ENCODE measurements around the gene TTLL5. TPM values are rescaled to one million over a fixed set of nuclear protein-coding genes. Genes with fewer than 3 reads are reported as not detected.

TTLL5 gene
- polyA plus RNA-seq, 2 of the 4 experiments (the other 2 are of a cell fraction): 18.8 to 23.7 TPM

- TF ChIP-seq REST (IDR thresholded peaks at IDR 0.05) (no peak), MYC (IDR thresholded peaks at IDR 0.05; ENCODE audit: borderline replicate concordance, low read length) (no peak), PHF8 (IDR thresholded peaks at IDR 0.05; ENCODE audit: borderline replicate concordance, low read depth) (no peak), FOSL2 (IDR thresholded peaks at IDR 0.05) (no peak), FOSL2 (CRISPR knock-in tag; IDR thresholded peaks at IDR 0.05) (peak; percentile 92), FOSB (CRISPR knock-in tag; IDR thresholded peaks at IDR 0.05) (no peak)
- TF ChIP-seq, protein P1, sequence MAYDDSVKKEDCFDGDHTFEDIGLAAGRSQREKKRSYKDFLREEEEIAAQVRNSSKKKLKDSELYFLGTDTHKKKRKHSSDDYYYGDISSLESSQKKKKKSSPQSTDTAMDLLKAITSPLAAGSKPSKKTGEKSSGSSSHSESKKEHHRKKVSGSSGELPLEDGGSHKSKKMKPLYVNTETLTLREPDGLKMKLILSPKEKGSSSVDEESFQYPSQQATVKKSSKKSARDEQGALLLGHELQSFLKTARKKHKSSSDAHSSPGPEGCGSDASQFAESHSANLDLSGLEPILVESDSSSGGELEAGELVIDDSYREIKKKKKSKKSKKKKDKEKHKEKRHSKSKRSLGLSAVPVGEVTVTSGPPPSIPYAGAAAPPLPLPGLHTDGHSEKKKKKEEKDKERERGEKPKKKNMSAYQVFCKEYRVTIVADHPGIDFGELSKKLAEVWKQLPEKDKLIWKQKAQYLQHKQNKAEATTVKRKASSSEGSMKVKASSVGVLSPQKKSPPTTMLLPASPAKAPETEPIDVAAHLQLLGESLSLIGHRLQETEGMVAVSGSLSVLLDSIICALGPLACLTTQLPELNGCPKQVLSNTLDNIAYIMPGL (CRISPR knock-in tag; IDR thresholded peaks at IDR 0.05; ENCODE audit: borderline replicate concordance): no peak
- TF ChIP-seq, protein P2, sequence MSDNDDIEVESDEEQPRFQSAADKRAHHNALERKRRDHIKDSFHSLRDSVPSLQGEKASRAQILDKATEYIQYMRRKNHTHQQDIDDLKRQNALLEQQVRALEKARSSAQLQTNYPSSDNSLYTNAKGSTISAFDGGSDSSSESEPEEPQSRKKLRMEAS (IDR thresholded peaks at IDR 0.05): no peak
Measured at GRCh38 chr14:75879031-75879430, 218.0 kb downstream of the TTLL5 start (continued).

GRCh38 chr14:75880512-75880911, 219.5 kb downstream of the TTLL5 start:
- ATAC-seq (no peak), DNase-seq (ENCODE audit: low read depth in 1 of 2, low spot score in 1 of 2) (no peak), FAIRE-seq (no peak)
- H3K4me1 ChIP-seq: peaks cover 17% of the 10 kb centered on the region
- ChIA-PET CTCF (interaction anchor here (1.3 to 3.5 kb wide), 4 partner anchors 27 to 172 kb away, joined by 3 to 11 read pairs (median 6); partner anchors contain the start of gene TGFB3), POLR2A (no interaction called here)
- H3K27ac ChIP-seq: no peak overlapping the region
- 67% methylated on average over 1 of the region's 1 CpG for WGBS (ENCODE audit: missing lambda C conversion rate)
- H3K9me3 ChIP-seq: no peaks in the 10 kb centered on the region
- H3K4me3 ChIP-seq: no peak overlapping the region
- no peak overlapping the region for H3K4me2 ChIP-seq
- TF ChIP-seq HOXB13 (CRISPR knock-in tag; IDR thresholded peaks at IDR 0.05; ENCODE audit: low read depth) (no peak), POLR2AphosphoS2 (conservative IDR thresholded peaks at IDR 0.05; ENCODE audit: low read length) (no peak), RARB (CRISPR knock-in tag; IDR thresholded peaks at IDR 0.05) (no peak), FOSL2 (IDR thresholded peaks at IDR 0.05) (no peak), FOSL2 (CRISPR knock-in tag; IDR thresholded peaks at IDR 0.05) (no peak), KDM5A (IDR thresholded peaks at IDR 0.05) (no peak), PBX3 (IDR thresholded peaks at IDR 0.05) (no peak), HOXA7 (CRISPR knock-in tag; IDR thresholded peaks at IDR 0.05) (no peak), TFCP2L1 (CRISPR knock-in tag; IDR thresholded peaks at IDR 0.05) (no peak), NFE2L2 (conservative IDR thresholded peaks at IDR 0.05; ENCODE audit: low read length) (no peak), ZSCAN20 (CRISPR knock-in tag; IDR thresholded peaks at IDR 0.05) (no peak), EHF (CRISPR knock-in tag; IDR thresholded peaks at IDR 0.05) (no peak), ESRRA (IDR thresholded peaks at IDR 0.05; ENCODE audit: borderline replicate concordance, low read length) (no peak), CBX8 (IDR thresholded peaks at IDR 0.05) (no peak)
- TF ChIP-seq, protein P3, sequence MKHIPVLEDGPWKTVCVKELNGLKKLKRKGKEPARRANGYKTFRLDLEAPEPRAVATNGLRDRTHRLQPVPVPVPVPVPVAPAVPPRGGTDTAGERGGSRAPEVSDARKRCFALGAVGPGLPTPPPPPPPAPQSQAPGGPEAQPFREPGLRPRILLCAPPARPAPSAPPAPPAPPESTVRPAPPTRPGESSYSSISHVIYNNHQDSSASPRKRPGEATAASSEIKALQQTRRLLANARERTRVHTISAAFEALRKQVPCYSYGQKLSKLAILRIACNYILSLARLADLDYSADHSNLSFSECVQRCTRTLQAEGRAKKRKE (CRISPR knock-in tag; IDR thresholded peaks at IDR 0.05; ENCODE audit: low read depth): no peak
- TF ChIP-seq, protein P1 (CRISPR knock-in tag; IDR thresholded peaks at IDR 0.05; ENCODE audit: borderline replicate concordance): no peak
- TF ChIP-seq, protein P4, sequence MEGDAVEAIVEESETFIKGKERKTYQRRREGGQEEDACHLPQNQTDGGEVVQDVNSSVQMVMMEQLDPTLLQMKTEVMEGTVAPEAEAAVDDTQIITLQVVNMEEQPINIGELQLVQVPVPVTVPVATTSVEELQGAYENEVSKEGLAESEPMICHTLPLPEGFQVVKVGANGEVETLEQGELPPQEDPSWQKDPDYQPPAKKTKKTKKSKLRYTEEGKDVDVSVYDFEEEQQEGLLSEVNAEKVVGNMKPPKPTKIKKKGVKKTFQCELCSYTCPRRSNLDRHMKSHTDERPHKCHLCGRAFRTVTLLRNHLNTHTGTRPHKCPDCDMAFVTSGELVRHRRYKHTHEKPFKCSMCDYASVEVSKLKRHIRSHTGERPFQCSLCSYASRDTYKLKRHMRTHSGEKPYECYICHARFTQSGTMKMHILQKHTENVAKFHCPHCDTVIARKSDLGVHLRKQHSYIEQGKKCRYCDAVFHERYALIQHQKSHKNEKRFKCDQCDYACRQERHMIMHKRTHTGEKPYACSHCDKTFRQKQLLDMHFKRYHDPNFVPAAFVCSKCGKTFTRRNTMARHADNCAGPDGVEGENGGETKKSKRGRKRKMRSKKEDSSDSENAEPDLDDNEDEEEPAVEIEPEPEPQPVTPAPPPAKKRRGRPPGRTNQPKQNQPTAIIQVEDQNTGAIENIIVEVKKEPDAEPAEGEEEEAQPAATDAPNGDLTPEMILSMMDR (IDR thresholded peaks at IDR 0.05): no peak

Data from A549 (cell line).